HG02870 (cell line): Measurements from ENCODE around the gene TCTN1.
"Not testable (repeated sequence)": the region's sequence is repeated elsewhere in the genome, so short reads cannot be mapped to it uniquely, and the experiment has no call there.

Experiments
- ATAC-seq: cut with Tn5 transposase; IDR thresholded peaks from one replicate; pipeline ENCODE4 v1.9.1; 2021; ENCODE audit warnings: mild to moderate bottlenecking, moderate library complexity; ENCODE audit not compliant: unreplicated experiment

TCTN1 gene

GRCh38 chr12:110583137-110584059 lies 30.5 kb upstream of the TCTN1 start, which contains the start of gene PPTC7:
Gene PPTC7, minus strand, starts transcription at chr12:110583318. Its CDS starts 287 bp downstream, at chr12:110583031.
- peak; percentile 78 for ATAC-seq

GRCh38 chr12:110585231-110585799 lies 28.6 kb upstream of the TCTN1 start:
- ATAC-seq, result no peak

GRCh38 chr12:110587102-110587501 lies 26.8 kb upstream of the TCTN1 start:
- not testable (repeated sequence) for ATAC-seq

GRCh38 chr12:110590059-110590458 lies 23.9 kb upstream of the TCTN1 start:
- no peak for ATAC-seq

- peak; percentile 83 for ATAC-seq
Observed at GRCh38 chr12:110590806-110591326, 23.1 kb upstream of the TCTN1 start.

GRCh38 chr12:110591451-110592051 lies 22.4 kb upstream of the TCTN1 start:
- no peak for ATAC-seq

- no peak for ATAC-seq
Observed at GRCh38 chr12:110592078-110592477, 21.9 kb upstream of the TCTN1 start.

GRCh38 chr12:110592919-110593318 lies 21.0 kb upstream of the TCTN1 start:
- ATAC-seq, result not testable (repeated sequence)

- ATAC-seq, result no peak
Observed at GRCh38 chr12:110597885-110598284, 16.0 kb upstream of the TCTN1 start.

- no peak for ATAC-seq
Observed at GRCh38 chr12:110599334-110599733, 14.6 kb upstream of the TCTN1 start.

GRCh38 chr12:110600254-110600653 lies 13.7 kb upstream of the TCTN1 start:
- no peak for ATAC-seq

- ATAC-seq, result not testable (repeated sequence)
Observed at GRCh38 chr12:110602085-110602814, 11.7 kb upstream of the TCTN1 start.

- no peak for ATAC-seq
Observed at GRCh38 chr12:110606253-110606611, 7.7 kb upstream of the TCTN1 start.

GRCh38 chr12:110613071-110613770 lies 708 bp upstream of the TCTN1 start:
- ATAC-seq, result no peak

- ATAC-seq, result no peak
Observed at GRCh38 chr12:110615171-110615570, 1.2 kb downstream of the TCTN1 start.

GRCh38 chr12:110616471-110617115 lies 2.7 kb downstream of the TCTN1 start:
- ATAC-seq, result no peak

- ATAC-seq, result peak; percentile 53
Observed at GRCh38 chr12:110619534-110619953, 5.6 kb downstream of the TCTN1 start.

GRCh38 chr12:110622582-110622981 lies 8.7 kb downstream of the TCTN1 start:
- ATAC-seq, result no peak

GRCh38 chr12:110627500-110628195 lies 13.7 kb downstream of the TCTN1 start:
- no peak for ATAC-seq
